ENCODE results near the gene TWSG1. TPM values are rescaled to one million over a fixed set of nuclear protein-coding genes. Genes with fewer than 3 reads are reported as not detected.

Gene TWSG1
- total RNA-seq, 8 experiments from 2014 or later: 8.6 to 158 (median 25.2) TPM

GRCh38 chr18:9322744-9323143 lies 11.8 kb upstream of the TWSG1 start:
- no peak overlapping the region for H3K4me3 ChIP-seq
- in situ Hi-C loops (cut with MboI; ENCODE audit: low pct_unique_long_range_greater_than_20kb in 2 of 9, low sequenced_read_pairs in 9 of 9, unreplicated experiment in 9 of 9): no loop called here
- no peak overlapping the region for H3K27ac ChIP-seq
- ATAC-seq (replicated peaks in 6 of 8): no peak
- WGBS, 10 experiments: 83 to 100% (median 89%) methylated on average over 1 to 2 of the region's 2 CpGs; no CpG with 5 or more reads in 6 of the 10 experiments
- no peaks in the 10 kb centered on the region for H3K4me1 ChIP-seq (replicated peaks in 1 of 2)

GRCh38 chr18:9323750-9324445 lies 10.7 kb upstream of the TWSG1 start:
- 13 to 100% (median 73%) methylated on average over 1 to 3 of the region's 3 CpGs for WGBS, 10 experiments
- peak in 2 of 8 experiments; percentile 44 to 94 for ATAC-seq (replicated peaks in 6 of 8)
- no peak overlapping the region for H3K4me3 ChIP-seq
- H3K4me1 ChIP-seq (replicated peaks in 1 of 2): no peaks in the 10 kb centered on the region
- no peak overlapping the region for H3K27ac ChIP-seq
- in situ Hi-C loops (cut with MboI; ENCODE audit: low pct_unique_long_range_greater_than_20kb in 2 of 9, low sequenced_read_pairs in 9 of 9, unreplicated experiment in 9 of 9): no loop called here

GRCh38 chr18:9325716-9326115 lies 8.9 kb upstream of the TWSG1 start:
- WGBS, 10 experiments: 25 to 94% (median 53%) methylated on average over 2 of the region's 2 CpGs; no CpG with 5 or more reads in 4 of the 10 experiments
- in situ Hi-C loops (cut with MboI; ENCODE audit: low pct_unique_long_range_greater_than_20kb in 2 of 9, low sequenced_read_pairs in 9 of 9, unreplicated experiment in 9 of 9): no loop called here
- no peak overlapping the region for H3K27ac ChIP-seq

GRCh38 chr18:9328776-9329175 lies 5.8 kb upstream of the TWSG1 start:
- WGBS, 10 experiments: 11 to 100% (median 83%) methylated on average over 1 to 2 of the region's 2 CpGs
- no peak overlapping the region for H3K27ac ChIP-seq
- in situ Hi-C loops (cut with MboI; ENCODE audit: low pct_unique_long_range_greater_than_20kb in 2 of 9, low sequenced_read_pairs in 9 of 9, unreplicated experiment in 9 of 9): no loop called here
- H3K4me1 ChIP-seq (replicated peaks in 1 of 2): no peaks in the 10 kb centered on the region
- no peak for ATAC-seq (replicated peaks in 6 of 8)
- H3K4me3 ChIP-seq: no peak overlapping the region

More at GRCh38 chr18:9325716-9326115, 8.9 kb upstream of the TWSG1 start:
- no peak for ATAC-seq (replicated peaks in 6 of 8)
- Histone ChIP-seq H3K4me1 (replicated peaks in 1 of 2) (no peaks in the 10 kb centered on the region), H3K4me3 (no peak overlapping the region)

GRCh38 chr18:9329471-9329870 lies 5.1 kb upstream of the TWSG1 start:
- H3K4me1 ChIP-seq (replicated peaks in 1 of 2): no peaks in the 10 kb centered on the region
- no peak for ATAC-seq (replicated peaks in 6 of 8)
- in situ Hi-C loops (cut with MboI; ENCODE audit: low pct_unique_long_range_greater_than_20kb in 2 of 9, low sequenced_read_pairs in 9 of 9, unreplicated experiment in 9 of 9): no loop called here
- no peak overlapping the region for H3K27ac ChIP-seq
- no peak overlapping the region for H3K4me3 ChIP-seq
- WGBS, 10 experiments: 0 to 100% (median 90%) methylated on average over 1 of the region's 1 CpG; no CpG with 5 or more reads in 1 of the 10 experiments

GRCh38 chr18:9330419-9330818 lies 4.2 kb upstream of the TWSG1 start:
- Histone ChIP-seq H3K4me3 (no peak overlapping the region), H3K4me1 (replicated peaks in 1 of 2) (no peaks in the 10 kb centered on the region), H3K27ac (no peak overlapping the region)
- in situ Hi-C loops (cut with MboI; ENCODE audit: low pct_unique_long_range_greater_than_20kb in 2 of 9, low sequenced_read_pairs in 9 of 9, unreplicated experiment in 9 of 9): no loop called here
- no peak for ATAC-seq (replicated peaks in 6 of 8)
- WGBS, 10 experiments: 30 to 100% (median 70%) methylated on average over 1 to 2 of the region's 3 CpGs; no CpG with 5 or more reads in 5 of the 10 experiments

GRCh38 chr18:9333441-9334328 lies 888 bp upstream of the TWSG1 start:
- Histone ChIP-seq H3K4me1 (replicated peaks in 1 of 2) (peaks cover 5 to 6% of the 10 kb centered on the region in 2 donors), H3K4me3 (peak overlapping the region; percentile 69 to 91 (median 77)), H3K27ac (peak overlapping the region; percentile 1 to 49)
- peak; percentile 34 to 66 (median 57) for ATAC-seq (replicated peaks in 6 of 8)
- in situ Hi-C loops (cut with MboI; ENCODE audit: low pct_unique_long_range_greater_than_20kb in 2 of 9, low sequenced_read_pairs in 9 of 9, unreplicated experiment in 9 of 9): no loop called here
- 7 to 100% (median 75%) methylated on average over 1 to 28 of the region's 52 CpGs for WGBS, 10 experiments

GRCh38 chr18:9334973-9335696 lies 562 bp downstream of the TWSG1 start:
- whole genome bisulfite sequencing, 10 experiments: 0 to 15% (median 5%) methylated on average over 5 to 24 of the region's 55 CpGs
- H3K4me1 ChIP-seq (replicated peaks in 1 of 2): peaks cover 5 to 6% of the 10 kb centered on the region in 2 donors
- H3K27ac ChIP-seq: peak overlapping the region; percentile 65 to 79
- in situ Hi-C loops (cut with MboI; ENCODE audit: low pct_unique_long_range_greater_than_20kb in 2 of 9, low sequenced_read_pairs in 9 of 9, unreplicated experiment in 9 of 9): no loop called here
- ATAC-seq (replicated peaks in 6 of 8): peak in 6 of 8 experiments; percentile 56 to 70 (median 59)
- peak overlapping the region; percentile 69 to 91 (median 77) for H3K4me3 ChIP-seq

- no peak overlapping the region for H3K27ac ChIP-seq
- in situ Hi-C loops (cut with MboI; ENCODE audit: low pct_unique_long_range_greater_than_20kb in 2 of 9, low sequenced_read_pairs in 9 of 9, unreplicated experiment in 9 of 9): no loop called here
Measured at GRCh38 chr18:9335697-9336045, 1.1 kb downstream of the TWSG1 start.

GRCh38 chr18:9336827-9337226 lies 2.3 kb downstream of the TWSG1 start:
- H3K4me3 ChIP-seq: no peak overlapping the region
- peaks cover 5 to 6% of the 10 kb centered on the region in 2 donors for H3K4me1 ChIP-seq (replicated peaks in 1 of 2)
- in situ Hi-C loops (cut with MboI; ENCODE audit: low pct_unique_long_range_greater_than_20kb in 2 of 9, low sequenced_read_pairs in 9 of 9, unreplicated experiment in 9 of 9): no loop called here
- no peak overlapping the region for H3K27ac ChIP-seq
- no peak for ATAC-seq (replicated peaks in 6 of 8)

More at GRCh38 chr18:9335697-9336045, 1.1 kb downstream of the TWSG1 start:
- 0 to 44% (median 22%) methylated on average over 1 to 3 of the region's 3 CpGs for WGBS, 10 experiments
- peaks cover 5 to 6% of the 10 kb centered on the region in 2 donors for H3K4me1 ChIP-seq (replicated peaks in 1 of 2)
- ATAC-seq (replicated peaks in 6 of 8): no peak
- peak overlapping the region; percentile 69 to 91 (median 77) for H3K4me3 ChIP-seq

- peak in 2 of 8 experiments; percentile 4 to 7 for ATAC-seq (replicated peaks in 6 of 8)
- in situ Hi-C loops (cut with MboI; ENCODE audit: low pct_unique_long_range_greater_than_20kb in 2 of 9, low sequenced_read_pairs in 9 of 9, unreplicated experiment in 9 of 9): no loop called here
- WGBS, 10 experiments: 40 to 100% (median 80%) methylated on average over 1 to 3 of the region's 3 CpGs; no CpG with 5 or more reads in 1 of the 10 experiments
- Histone ChIP-seq H3K27ac (no peak overlapping the region), H3K4me3 (no peak overlapping the region), H3K4me1 (replicated peaks in 1 of 2) (peaks cover 5 to 6% of the 10 kb centered on the region in 2 donors)
Measured at GRCh38 chr18:9337873-9338272, 3.3 kb downstream of the TWSG1 start.

- H3K27ac ChIP-seq: no peak overlapping the region
- H3K4me3 ChIP-seq: no peak overlapping the region
- peaks cover 5 to 6% of the 10 kb centered on the region in 2 donors for H3K4me1 ChIP-seq (replicated peaks in 1 of 2)
- 84 to 100% (median 92%) methylated on average over 2 to 6 of the region's 6 CpGs; no CpG with 5 or more reads in 1 of the 10 experiments for WGBS, 10 experiments
- ATAC-seq (replicated peaks in 6 of 8): no peak
- in situ Hi-C loops (cut with MboI; ENCODE audit: low pct_unique_long_range_greater_than_20kb in 2 of 9, low sequenced_read_pairs in 9 of 9, unreplicated experiment in 9 of 9): no loop called here
Measured at GRCh38 chr18:9340472-9340871, 5.9 kb downstream of the TWSG1 start.

GRCh38 chr18:9343577-9343976 lies 9.0 kb downstream of the TWSG1 start:
- Histone ChIP-seq H3K27ac (no peak overlapping the region), H3K4me3 (no peak overlapping the region), H3K4me1 (replicated peaks in 1 of 2) (no peaks in the 10 kb centered on the region)
- in situ Hi-C loops (cut with MboI; ENCODE audit: low pct_unique_long_range_greater_than_20kb in 2 of 9, low sequenced_read_pairs in 9 of 9, unreplicated experiment in 9 of 9): no loop called here
- ATAC-seq (replicated peaks in 6 of 8): no peak

Measured in motor neuron (in vitro differentiated cells).